Brain pericyte (primary cell): ENCODE measurements around the gene SBF1.
A peak's percentile ranks its signal among the peaks of the same experiment; 100 is the strongest.
"Not testable (repeated sequence)": the region's sequence is repeated elsewhere in the genome, so short reads cannot be mapped to it uniquely, and the experiment has no call there.

Experiments used
- DNase-seq: peaks from one replicate; pipeline ENCODE4 v3.0.0-alpha.2; 2012; ENCODE audit warnings: low read depth, low spot score

Gene SBF1

GRCh38 chr22:50474710-50475651 lies at the start of gene SBF1:
Gene SBF1, minus strand, starts transcription at chr22:50475035. Its CDS starts 195 bp downstream, at chr22:50474840.
- peak; percentile 33 for DNase-seq

- no peak for DNase-seq
These were observed 49.2 kb upstream of the SBF1 start for GRCh38 chr22:50523806-50524675.

GRCh38 chr22:50523458-50523805 lies 48.6 kb upstream of the SBF1 start:
- no peak for DNase-seq

GRCh38 chr22:50522806-50523438 lies 48.1 kb upstream of the SBF1 start:
- no peak for DNase-seq

GRCh38 chr22:50522208-50522805 lies 47.5 kb upstream of the SBF1 start:
- no peak for DNase-seq

- DNase-seq, result no peak
These were observed 46.9 kb upstream of the SBF1 start for GRCh38 chr22:50521710-50522109.

GRCh38 chr22:50520826-50521453 lies 46.1 kb upstream of the SBF1 start:
- DNase-seq, result no peak

GRCh38 chr22:50520184-50520583 lies 45.3 kb upstream of the SBF1 start:
- not testable (repeated sequence) for DNase-seq

GRCh38 chr22:50519151-50519550 lies 44.3 kb upstream of the SBF1 start:
- no peak for DNase-seq

GRCh38 chr22:50518606-50519005 lies 43.8 kb upstream of the SBF1 start:
- no peak for DNase-seq

GRCh38 chr22:50517495-50518260 lies 42.8 kb upstream of the SBF1 start:
- no peak for DNase-seq

GRCh38 chr22:50516891-50517290 lies 42.1 kb upstream of the SBF1 start:
- DNase-seq, result no peak

- no peak for DNase-seq
These were observed 41.2 kb upstream of the SBF1 start for GRCh38 chr22:50516068-50516467.

- DNase-seq, result no peak
These were observed 38.3 kb upstream of the SBF1 start for GRCh38 chr22:50513175-50513574.

- DNase-seq, result no peak
These were observed 34.1 kb upstream of the SBF1 start for GRCh38 chr22:50508897-50509296.

- DNase-seq, result peak; percentile 85
These were observed 33.4 kb upstream of the SBF1 start, which contains the start of gene NCAPH2 for GRCh38 chr22:50507991-50508884. Gene NCAPH2, plus strand, starts transcription at chr22:50508224. Its CDS starts 114 bp downstream, at chr22:50508338.

- DNase-seq, result no peak
These were observed 32.7 kb upstream of the SBF1 start, which contains the start of gene LMF2 for GRCh38 chr22:50507421-50507990. Gene LMF2, minus strand, starts transcription at chr22:50507702. Its CDS starts 27 bp downstream, at chr22:50507675.

- DNase-seq, result no peak
These were observed 32.0 kb upstream of the SBF1 start for GRCh38 chr22:50506611-50507420.
